ELR (cell line): ENCODE measurements around the gene TRIM63.

Source experiments
- DNase-seq: peaks from one replicate; pipeline ENCODE4 v3.0.0-alpha.2; 2015; ENCODE audit warnings: low read depth

Gene TRIM63

GRCh38 chr1:26057189-26057588 is 10.2 kb downstream of the TRIM63 start:
- DNase-seq: no peak

DNA sequence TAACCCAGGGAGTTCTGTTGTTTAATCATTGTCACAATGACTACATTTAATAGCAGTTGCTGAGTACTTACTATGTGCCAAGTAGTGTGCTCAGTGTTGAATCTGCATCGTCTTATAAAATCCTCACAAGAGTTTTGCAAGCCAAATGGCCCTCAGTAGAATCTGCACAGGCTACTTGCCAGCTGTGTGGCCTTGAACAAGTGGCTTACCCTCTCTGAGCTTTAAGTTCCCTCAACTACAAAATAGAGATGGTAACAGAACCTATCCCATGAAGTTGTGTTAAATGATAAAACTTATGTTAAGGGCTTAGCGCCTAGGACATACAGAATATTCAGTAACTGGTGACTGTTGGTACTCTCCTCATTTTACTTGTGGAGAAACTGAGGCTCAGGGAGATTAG is 12.4 kb downstream of the TRIM63 start:
- DNase-seq: no peak

DNA sequence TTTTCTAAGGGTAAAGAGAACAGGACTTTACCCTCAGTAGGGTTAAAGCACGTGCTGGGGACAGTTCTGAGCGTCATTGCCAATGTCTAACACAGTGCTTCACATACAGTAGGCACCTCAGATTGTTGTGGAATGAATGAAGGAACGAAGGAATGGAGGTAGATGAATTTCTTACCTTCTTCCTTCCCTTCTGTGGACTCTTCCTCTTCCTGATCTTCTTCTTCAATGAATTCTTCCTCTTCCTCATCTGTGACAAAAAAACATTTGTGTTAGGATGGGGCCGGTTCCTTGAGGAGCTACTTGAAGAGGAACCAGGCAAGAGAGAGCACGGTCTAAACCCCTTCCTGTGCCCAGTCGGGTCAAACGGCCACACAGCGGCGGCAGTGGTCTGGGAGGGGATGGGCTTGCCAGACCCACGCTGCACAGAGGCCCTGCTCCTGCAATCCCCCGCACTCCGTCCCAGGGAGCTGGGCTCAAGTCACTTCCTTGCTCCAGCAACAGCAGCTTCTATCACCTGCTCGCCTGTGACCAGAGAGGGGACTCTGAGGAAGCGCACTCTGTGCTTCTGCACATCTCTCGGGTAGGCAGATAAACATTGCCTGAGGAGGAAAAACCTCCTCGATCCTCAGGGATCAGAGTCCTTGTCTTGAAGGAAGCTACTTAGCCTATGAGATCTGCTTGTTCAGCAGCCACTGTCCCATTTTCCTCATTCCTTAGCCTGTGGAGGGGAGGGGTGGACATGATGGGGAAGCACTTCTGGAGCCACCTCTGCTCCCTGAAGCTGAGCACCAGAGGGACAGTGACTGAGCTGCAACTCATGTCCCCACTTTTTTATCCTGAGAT is 13.5 kb downstream of the TRIM63 start:
- DNase-seq: no peak

- no peak for DNase-seq
Observed at GRCh38 chr1:26050248-26050640, 17.2 kb downstream of the TRIM63 start.

- peak; percentile 19 for DNase-seq
Observed at GRCh38 chr1:26049531-26050247, 17.7 kb downstream of the TRIM63 start.

DNA sequence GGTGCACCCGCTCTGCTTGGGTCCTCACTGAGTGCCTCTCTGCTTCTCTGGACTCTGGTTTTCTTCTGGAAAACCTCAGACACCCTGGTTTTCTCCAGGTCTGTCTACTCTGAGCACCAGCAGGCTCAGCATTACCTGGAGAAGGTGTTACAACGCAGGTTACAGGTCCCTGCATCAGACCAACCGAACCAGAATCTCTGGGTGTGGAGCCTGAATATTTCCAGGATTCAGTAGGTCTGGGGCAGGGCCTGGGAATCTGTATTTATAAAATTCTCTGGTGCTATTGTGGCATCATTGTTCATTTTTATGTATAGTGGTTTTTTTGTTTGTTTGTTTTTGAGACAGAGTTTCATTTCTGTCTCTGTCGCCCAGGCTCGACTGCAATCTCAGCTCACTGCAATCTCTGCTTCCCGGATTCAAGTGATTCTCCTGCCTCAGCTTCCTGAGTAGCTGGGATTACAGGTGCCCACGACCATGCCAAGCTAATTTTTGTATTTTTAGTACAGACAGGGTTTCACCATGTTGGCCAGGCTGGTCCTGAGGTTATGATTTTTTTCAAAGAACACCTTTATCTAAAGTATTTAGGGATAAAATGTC is 20.1 kb downstream of the TRIM63 start:
- DNase-seq: no peak

GRCh38 chr1:26046246-26047095 is 21.0 kb downstream of the TRIM63 start:
- DNase-seq: no peak

- no peak for DNase-seq
Observed at GRCh38 chr1:26045722-26046245, 21.6 kb downstream of the TRIM63 start, which contains the start of gene SLC30A2. Gene SLC30A2, minus strand, starts transcription at chr1:26046118. Its CDS starts 222 bp downstream, at chr1:26045896.

- DNase-seq: no peak
Observed at GRCh38 chr1:26044971-26045721, 22.3 kb downstream of the TRIM63 start.

- no peak for DNase-seq
Observed at GRCh38 chr1:26044414-26044813, 23.0 kb downstream of the TRIM63 start.

DNA sequence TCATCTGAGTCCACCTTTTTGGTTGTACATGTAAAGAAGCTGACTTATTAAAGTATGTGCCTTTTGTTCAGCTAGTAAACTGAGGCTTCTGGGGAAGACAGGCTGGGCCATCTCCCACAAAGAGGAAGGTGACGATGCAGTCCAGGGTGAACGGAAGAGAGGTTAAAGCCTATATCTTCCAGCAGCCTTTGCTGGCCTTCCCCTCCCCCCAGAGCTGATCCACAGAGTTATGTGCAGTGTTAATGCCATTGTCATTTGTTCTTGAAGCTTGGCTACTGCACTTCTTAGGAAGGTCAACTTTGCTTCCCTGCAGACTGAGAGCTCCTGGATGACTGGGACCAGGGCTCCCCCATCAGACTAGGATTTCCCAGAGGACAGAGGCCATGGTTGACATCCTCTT is 23.7 kb downstream of the TRIM63 start:
- no peak for DNase-seq

DNA sequence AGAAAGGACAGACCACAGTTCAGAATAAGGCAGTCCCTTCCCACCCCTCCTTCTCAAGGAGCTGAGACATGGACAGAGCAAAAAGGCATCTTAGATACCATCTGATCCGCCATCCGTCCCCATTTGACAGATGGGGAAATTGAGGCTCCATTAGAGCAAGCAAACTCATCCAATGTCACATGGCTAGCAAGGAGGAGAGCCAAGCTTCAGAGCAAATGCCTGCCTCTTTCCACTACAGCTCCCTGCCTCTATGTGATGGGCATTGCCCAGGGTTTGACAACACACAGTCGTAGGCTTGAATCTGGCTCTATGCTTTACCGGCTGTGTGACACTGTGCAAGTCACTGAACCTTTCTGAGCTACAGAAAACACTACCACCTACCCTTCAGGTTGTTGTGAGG is 25.5 kb downstream of the TRIM63 start:
- DNase-seq: no peak

DNA sequence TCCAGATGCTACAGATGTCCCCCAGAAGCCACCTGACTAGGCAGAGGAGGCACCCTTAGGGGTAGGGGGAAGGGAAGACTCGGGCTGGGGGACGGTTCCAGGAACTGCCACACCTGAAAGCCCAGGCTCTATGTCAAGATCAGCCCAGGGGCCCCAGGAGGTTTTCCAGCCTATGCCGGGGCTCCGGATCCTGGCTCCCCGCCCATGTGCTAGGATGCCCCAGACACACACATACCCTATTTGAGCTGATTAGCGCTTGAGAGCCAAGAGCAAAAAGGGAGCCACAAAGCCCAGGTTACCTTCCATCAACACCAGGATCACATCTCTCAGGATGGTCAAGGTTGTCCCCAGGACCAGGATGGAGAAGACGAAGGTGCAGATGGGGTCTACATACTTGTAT is 26.0 kb downstream of the TRIM63 start:
- no peak for DNase-seq

- DNase-seq: no peak
Observed at GRCh38 chr1:26038904-26039303, 28.5 kb downstream of the TRIM63 start.

GRCh38 chr1:26038477-26038876 is 29.0 kb downstream of the TRIM63 start:
- no peak for DNase-seq

DNA sequence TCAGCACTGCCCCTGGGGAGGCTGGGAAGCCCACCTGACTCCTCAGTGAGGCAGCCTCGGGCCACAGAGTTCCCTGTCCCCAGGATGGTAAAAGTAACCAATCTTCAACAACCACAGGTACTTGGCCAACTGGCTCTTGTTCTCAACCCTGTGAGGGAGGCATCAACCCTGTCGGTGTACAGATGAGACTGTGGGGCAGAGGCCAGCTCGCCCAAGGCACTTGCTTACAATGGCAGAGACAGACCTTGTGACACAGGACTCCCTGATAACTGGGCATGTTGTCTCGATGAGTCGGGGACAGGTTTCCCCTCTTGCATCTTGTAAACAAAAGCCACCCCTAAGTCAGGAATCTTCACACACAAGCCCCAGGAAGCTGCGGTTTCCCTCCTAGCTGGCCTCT is 29.5 kb downstream of the TRIM63 start:
- DNase-seq: no peak

- no peak for DNase-seq
Observed at GRCh38 chr1:26036756-26037281, 30.6 kb downstream of the TRIM63 start.

DNA sequence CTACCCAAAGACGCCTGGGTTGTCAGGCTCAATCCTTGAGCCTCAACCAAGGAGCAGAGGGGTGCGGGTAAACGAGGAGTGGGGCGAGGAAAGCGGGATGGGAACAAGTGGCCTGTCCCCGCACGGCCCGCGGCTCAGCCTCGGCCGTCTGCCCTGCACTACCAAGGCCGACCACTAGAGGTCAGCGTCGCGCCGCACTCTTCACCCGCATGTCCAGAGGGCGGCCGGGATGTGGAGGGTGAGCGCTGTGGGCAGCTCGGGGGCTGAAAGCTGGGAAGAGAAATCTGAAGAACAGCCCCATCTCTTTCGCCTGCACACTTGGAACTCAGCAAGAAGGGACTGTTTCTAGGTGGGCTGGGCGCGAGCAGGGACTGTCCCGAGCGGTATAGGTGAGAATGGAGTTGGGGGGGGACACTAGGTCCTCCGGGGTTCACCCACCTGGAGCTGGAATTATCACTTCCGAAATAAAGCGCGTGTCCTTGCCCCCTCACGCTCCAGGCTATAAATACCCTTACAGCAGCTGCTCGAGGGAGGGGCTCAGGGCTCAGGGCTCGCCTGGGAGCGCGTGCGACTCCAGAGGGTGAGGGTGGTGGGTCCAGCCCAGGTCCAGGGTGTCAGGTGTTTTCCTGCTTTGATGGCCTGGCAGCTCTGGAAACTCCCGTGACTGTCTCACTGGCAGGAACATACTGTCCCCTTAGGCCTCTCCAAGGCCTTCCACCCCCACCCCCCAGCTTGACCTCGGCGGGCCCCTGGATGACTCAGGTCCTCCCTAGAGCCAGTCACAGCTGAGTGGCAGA is 31.3 kb downstream of the TRIM63 start:
- peak; percentile 80 for DNase-seq

DNA sequence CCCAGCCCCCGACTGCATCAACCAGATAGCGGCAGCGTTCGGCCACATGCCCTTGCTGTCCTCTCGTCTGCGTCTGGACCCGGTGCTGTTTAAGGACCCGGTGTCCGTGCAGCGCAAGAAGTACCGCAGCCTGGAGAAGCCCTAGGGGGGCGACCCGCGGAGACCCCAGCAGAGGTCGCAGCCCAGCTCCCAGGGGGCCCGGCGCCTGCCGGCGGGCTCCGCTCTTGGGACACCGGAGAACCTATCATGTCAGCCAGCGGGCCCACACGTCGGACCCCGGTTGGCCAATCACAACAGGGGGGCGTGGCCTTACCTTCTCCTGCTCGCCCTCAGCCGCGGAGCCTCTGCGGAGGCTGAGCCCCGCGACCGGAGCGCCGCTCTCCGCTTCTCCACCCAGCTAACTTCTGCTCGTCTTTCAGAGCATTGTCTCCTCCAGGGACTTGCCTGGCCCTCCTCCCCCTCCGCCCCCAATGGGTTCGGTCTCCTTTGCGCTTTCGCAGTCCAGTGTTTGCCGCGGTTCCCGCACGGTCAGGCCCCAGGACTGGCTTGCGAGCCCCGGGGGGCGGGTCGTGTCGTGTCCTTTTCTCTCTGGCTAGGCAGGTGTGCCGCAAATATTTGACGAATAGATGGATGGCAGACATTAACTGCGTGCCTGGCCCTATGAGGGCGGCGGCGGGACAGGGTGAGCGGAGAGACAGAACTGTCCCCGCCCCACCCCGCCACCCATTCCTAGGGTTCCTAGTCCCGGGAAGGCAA is 32.0 kb downstream of the TRIM63 start:
- peak; percentile 94 for DNase-seq
